ENCODE data around the gene WDR74. TPM values are rescaled to one million over a fixed set of nuclear protein-coding genes. Genes with fewer than 3 reads are reported as not detected.
A peak's percentile ranks its signal among the peaks of the same experiment; 100 is the strongest.

WDR74 gene
- total and polyA plus RNA-seq, 2 of the 13 experiments (the other 11 are each of a cell fraction or from before 2014, with no cell fraction given): 77.0 to 83.3 TPM

GRCh38 chr11:62786318-62787004 is 52.9 kb downstream of the WDR74 start:
- Histone ChIP-seq H3K9ac (ENCODE audit: insufficient read depth, low read depth, low read length) (peak overlapping the region; percentile 89), H2AFZ (ENCODE audit: low read length) (no peak overlapping the region), H3K36me3 (replicated peaks in 1 of 2; ENCODE audit: control insufficient read depth in 1 of 2, insufficient read depth in 2 of 2, low read length in 2 of 2) (peaks cover 13 to 27% of the 10 kb centered on the region in 2 experiments), H3K4me2 (ENCODE audit: low read depth, low read length) (peak overlapping the region; percentile 67), H3K27me3 (ENCODE audit: control insufficient read depth in 1 of 2, insufficient read depth in 2 of 2, low read length in 2 of 2) (no peaks in the 10 kb centered on the region; a peak in 1 of 5 replicates), H3K79me2 (ENCODE audit: insufficient read depth, low read length) (peaks cover 26% of the 10 kb centered on the region), H4K20me1 (ENCODE audit: insufficient read depth, low read length) (no peaks in the 10 kb centered on the region), H3K4me3 (replicated peaks in 1 of 3; ENCODE audit: insufficient read depth in 1 of 3, low read depth in 2 of 3, low read length in 3 of 3) (peak overlapping the region; percentile 65 to 88 (median 81); a peak in 5 of 6 replicates), H3K9me3 (ENCODE audit: low read length) (no peaks in the 10 kb centered on the region), H3K4me1 (ENCODE audit: insufficient read depth, low read length) (peaks cover 42% of the 10 kb centered on the region), H3K27ac (ENCODE audit: extremely low read length, insufficient read depth, low read length) (peak overlapping the region; percentile 79)
- intact Hi-C loops (cut with micrococcal nuclease; ENCODE audit: unreplicated experiment) (loop anchor here (1.0 to 2.0 kb wide), 6 partner anchors 18 to 94 kb away; partner anchors contain the start of genes NXF1, SLC3A2 and TTC9C), in situ Hi-C loops (cut with HindIII; ENCODE audit: extremely low pct_ligation_motif_present, low pct_unique_long_range_greater_than_20kb) (loop anchor here (5.0 kb wide), 2 partner anchors 46 to 91 kb away; partner anchors contain the start of genes STX5 and TEX54)
- FAIRE-seq: peak; percentile 64
- 7% methylated on average over 12 of the region's 51 CpGs for WGBS (ENCODE audit: low lambda C conversion rate)
- CTCF ChIA-PET (ENCODE audit: low intra/inter-chr PET ratio, low total read pairs): interaction anchor here (2.0 to 2.6 kb wide), 2 partner anchors 54 to 75 kb away, joined by 13 to 25 read pairs; no protein-coding TSS in a partner anchor
- DNase-seq (ENCODE audit: low spot score): peak; percentile 82
- no TSS peak for BruUV-seq (replicated peaks)
- peak; percentile 79 for ATAC-seq
- POLR2A ChIA-PET: interaction anchor here (0.6 to 9.1 kb wide), 30 partner anchors 11 to 195 kb away, joined by 3 to 201 read pairs (median 5); partner anchors contain the start of genes B3GAT3, C11orf98, CSKMT and HNRNPUL2
- TF ChIP-seq IRF2 (CRISPR knock-in tag; IDR thresholded peaks at IDR 0.05): peak; percentile 54; the same call in 1 of the 2 replicates
- 0 out of 2 replicates have a peak, but pooled peaks have one; percentile 5 for TF ChIP-seq ZNF350 (CRISPR knock-in tag; IDR thresholded peaks at IDR 0.05; ENCODE audit: borderline replicate concordance, low read depth)
- TF ChIP-seq ZNF709 (CRISPR knock-in tag; IDR thresholded peaks at IDR 0.05): 0 out of 2 replicates have a peak, but pooled peaks have one; percentile 63
- TF ChIP-seq YEATS4 (CRISPR knock-in tag; IDR thresholded peaks at IDR 0.05; ENCODE audit: borderline replicate concordance): peak; percentile 12; the same call in 1 of the 2 replicates
- 0 out of 2 replicates have a peak, but pooled peaks have one; percentile 56 for TF ChIP-seq U2AF2 (IDR thresholded peaks at IDR 0.05; ENCODE audit: low read depth, low read length)
- no peak for TF ChIP-seq RBM22 (optimal IDR thresholded peaks at IDR 0.05; ENCODE audit: low read length)
- TF ChIP-seq, protein P1, sequence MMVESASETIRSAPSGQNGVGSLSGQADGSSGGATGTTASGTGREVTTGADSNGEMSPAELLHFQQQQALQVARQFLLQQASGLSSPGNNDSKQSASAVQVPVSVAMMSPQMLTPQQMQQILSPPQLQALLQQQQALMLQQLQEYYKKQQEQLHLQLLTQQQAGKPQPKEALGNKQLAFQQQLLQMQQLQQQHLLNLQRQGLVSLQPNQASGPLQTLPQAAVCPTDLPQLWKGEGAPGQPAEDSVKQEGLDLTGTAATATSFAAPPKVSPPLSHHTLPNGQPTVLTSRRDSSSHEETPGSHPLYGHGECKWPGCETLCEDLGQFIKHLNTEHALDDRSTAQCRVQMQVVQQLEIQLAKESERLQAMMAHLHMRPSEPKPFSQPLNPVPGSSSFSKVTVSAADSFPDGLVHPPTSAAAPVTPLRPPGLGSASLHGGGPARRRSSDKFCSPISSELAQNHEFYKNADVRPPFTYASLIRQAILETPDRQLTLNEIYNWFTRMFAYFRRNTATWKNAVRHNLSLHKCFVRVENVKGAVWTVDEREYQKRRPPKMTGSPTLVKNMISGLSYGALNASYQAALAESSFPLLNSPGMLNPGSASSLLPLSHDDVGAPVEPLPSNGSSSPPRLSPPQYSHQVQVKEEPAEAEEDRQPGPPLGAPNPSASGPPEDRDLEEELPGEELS (CRISPR knock-in tag; IDR thresholded peaks at IDR 0.05): peak; percentile 30; the same call in 1 of the 2 replicates
- TF ChIP-seq, protein P2, sequence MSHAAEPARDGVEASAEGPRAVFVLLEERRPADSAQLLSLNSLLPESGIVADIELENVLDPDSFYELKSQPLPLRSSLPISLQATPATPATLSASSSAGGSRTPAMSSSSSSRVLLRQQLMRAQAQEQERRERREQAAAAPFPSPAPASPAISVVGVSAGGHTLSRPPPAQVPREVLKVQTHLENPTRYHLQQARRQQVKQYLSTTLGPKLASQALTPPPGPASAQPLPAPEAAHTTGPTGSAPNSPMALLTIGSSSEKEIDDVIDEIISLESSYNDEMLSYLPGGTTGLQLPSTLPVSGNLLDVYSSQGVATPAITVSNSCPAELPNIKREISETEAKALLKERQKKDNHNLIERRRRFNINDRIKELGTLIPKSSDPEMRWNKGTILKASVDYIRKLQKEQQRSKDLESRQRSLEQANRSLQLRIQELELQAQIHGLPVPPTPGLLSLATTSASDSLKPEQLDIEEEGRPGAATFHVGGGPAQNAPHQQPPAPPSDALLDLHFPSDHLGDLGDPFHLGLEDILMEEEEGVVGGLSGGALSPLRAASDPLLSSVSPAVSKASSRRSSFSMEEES (CRISPR knock-in tag; IDR thresholded peaks at IDR 0.05): no peak
- TF ChIP-seq ZNF138 (CRISPR knock-in tag; IDR thresholded peaks at IDR 0.05; ENCODE audit: low read depth): 0 out of 2 replicates have a peak, but pooled peaks have one; percentile 52
- no peak for TF ChIP-seq ZFYVE20 (CRISPR knock-in tag; IDR thresholded peaks at IDR 0.05; ENCODE audit: borderline replicate concordance, low read depth)
- TF ChIP-seq XBP1 (CRISPR knock-in tag; IDR thresholded peaks at IDR 0.05): 0 out of 2 replicates have a peak, but pooled peaks have one; percentile 15
- no peak for TF ChIP-seq HES4 (CRISPR knock-in tag; IDR thresholded peaks at IDR 0.05; ENCODE audit: borderline replicate concordance)
- TF ChIP-seq CTCF (CRISPR knock-in tag; IDR thresholded peaks at IDR 0.05): peak; percentile 95
- TF ChIP-seq ZSCAN20 (CRISPR knock-in tag; IDR thresholded peaks at IDR 0.05; ENCODE audit: borderline replicate concordance): 0 out of 2 replicates have a peak, but pooled peaks have one; percentile 24
- TF ChIP-seq, protein P3, sequence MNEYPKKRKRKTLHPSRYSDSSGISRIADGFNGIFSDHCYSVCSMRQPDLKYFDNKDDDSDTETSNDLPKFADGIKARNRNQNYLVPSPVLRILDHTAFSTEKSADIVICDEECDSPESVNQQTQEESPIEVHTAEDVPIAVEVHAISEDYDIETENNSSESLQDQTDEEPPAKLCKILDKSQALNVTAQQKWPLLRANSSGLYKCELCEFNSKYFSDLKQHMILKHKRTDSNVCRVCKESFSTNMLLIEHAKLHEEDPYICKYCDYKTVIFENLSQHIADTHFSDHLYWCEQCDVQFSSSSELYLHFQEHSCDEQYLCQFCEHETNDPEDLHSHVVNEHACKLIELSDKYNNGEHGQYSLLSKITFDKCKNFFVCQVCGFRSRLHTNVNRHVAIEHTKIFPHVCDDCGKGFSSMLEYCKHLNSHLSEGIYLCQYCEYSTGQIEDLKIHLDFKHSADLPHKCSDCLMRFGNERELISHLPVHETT (CRISPR knock-in tag; conservative IDR thresholded peaks at IDR 0.05): peak; percentile 76
- no peak for TF ChIP-seq TSC22D2 (CRISPR knock-in tag; IDR thresholded peaks at IDR 0.05; ENCODE audit: borderline replicate concordance)

All from HepG2 (cell line).